Islet precursor cell (in vitro differentiated cells): ENCODE results near the gene P2RY11.

Source experiments
- DNase-seq: peaks from one replicate; pipeline ENCODE4 v3.0.0-alpha.2; 2018

The P2RY11 gene

GRCh38 chr19:10114651-10115391 is 3.3 kb downstream of the P2RY11 start:
- no peak for DNase-seq

- no peak for DNase-seq
Observed at GRCh38 chr19:10115392-10116084, 4.0 kb downstream of the P2RY11 start.

- DNase-seq = no peak
Observed at GRCh38 chr19:10116085-10116865, 4.8 kb downstream of the P2RY11 start.

- DNase-seq = no peak
Observed at GRCh38 chr19:10116866-10117616, 5.5 kb downstream of the P2RY11 start.

GRCh38 chr19:10118960-10119359 is 7.5 kb downstream of the P2RY11 start:
- no peak for DNase-seq

- no peak for DNase-seq
Observed at GRCh38 chr19:10120538-10121189, 9.2 kb downstream of the P2RY11 start.

GRCh38 chr19:10122045-10122444 is 10.6 kb downstream of the P2RY11 start:
- DNase-seq = no peak

GRCh38 chr19:10124429-10124828 is 12.9 kb downstream of the P2RY11 start:
- no peak for DNase-seq

GRCh38 chr19:10126213-10126639 is 14.7 kb downstream of the P2RY11 start:
- no peak for DNase-seq

- DNase-seq = no peak
Observed at GRCh38 chr19:10132905-10133304, 21.4 kb downstream of the P2RY11 start.

GRCh38 chr19:10133596-10133995 is 22.1 kb downstream of the P2RY11 start:
- DNase-seq = no peak

GRCh38 chr19:10134040-10134439 is 22.5 kb downstream of the P2RY11 start:
- DNase-seq = no peak

- DNase-seq = no peak
Observed at GRCh38 chr19:10135551-10136334, 24.2 kb downstream of the P2RY11 start.

- no peak for DNase-seq
Observed at GRCh38 chr19:10136936-10137335, 25.4 kb downstream of the P2RY11 start.

GRCh38 chr19:10137751-10138682 is 26.5 kb downstream of the P2RY11 start:
- DNase-seq = no peak

- DNase-seq = no peak
Observed at GRCh38 chr19:10138879-10139795, 27.6 kb downstream of the P2RY11 start.

GRCh38 chr19:10139952-10140351 is 28.5 kb downstream of the P2RY11 start:
- DNase-seq = no peak

GRCh38 chr19:10141479-10141878 is 30.0 kb downstream of the P2RY11 start:
- no peak for DNase-seq

- no peak for DNase-seq
Observed at GRCh38 chr19:10141973-10142372, 30.5 kb downstream of the P2RY11 start.
